Right renal pelvis (tissue), 4 donors: ENCODE results near the gene OR7D4. TPM values are rescaled to one million over a fixed set of nuclear protein-coding genes. Genes with fewer than 3 reads are reported as not detected.
"Not testable (repeated sequence)": the region's sequence is repeated elsewhere in the genome, so short reads cannot be mapped to it uniquely, and the experiment has no call there.

Source experiments
- DNase-seq, 4 donors: peaks; one replicate each; pipeline ENCODE4 v3.0.0-alpha.2; 2013; ENCODE audit warnings: low read depth in 4 of 4, low spot score in 3 of 4, missing footprints in 1 of 4
- polyA plus RNA-seq, 4 donors: library from polyadenylated mRNA; unstranded; fragments of 120-200 nt; gene quantifications; one replicate each; pipeline ENCODE4 v1.2.1, GENCODE V29; 2013; ENCODE audit not compliant: insufficient read length in 4 of 4

Gene OR7D4
- under 1 TPM in 1 of 4 donors, not detected in 3; 0.03 TPM for polyA plus RNA-seq

- no peak for DNase-seq
These were observed at the start of gene OR7D4 for GRCh38 chr19:9219489-9219888. OR7D4 (minus strand) TSS chr19:9219589; CDS start chr19:9214837, 4,752 bp downstream.

- no peak for DNase-seq
These were observed 31.8 kb upstream of the OR7D4 start for GRCh38 chr19:9251236-9251635.

GRCh38 chr19:9250630-9251029 lies 31.2 kb upstream of the OR7D4 start, which contains the start of gene OR7E24:
OR7E24 (plus strand) TSS chr19:9250930; CDS start chr19:9251044, 114 bp downstream.
- no peak for DNase-seq

GRCh38 chr19:9205501-9206113 lies 13.8 kb downstream of the OR7D4 start:
- peak; percentile 35 to 43 (median 36) for DNase-seq

- not testable (repeated sequence) for DNase-seq
These were observed 21.3 kb downstream of the OR7D4 start for GRCh38 chr19:9198044-9198443.

GRCh38 chr19:9189535-9189934 lies 29.9 kb downstream of the OR7D4 start:
- no peak for DNase-seq

GRCh38 chr19:9187191-9187590 lies 32.2 kb downstream of the OR7D4 start:
- no peak for DNase-seq

GRCh38 chr19:9183000-9183399 lies 36.4 kb downstream of the OR7D4 start:
- DNase-seq = no peak

- no peak for DNase-seq
These were observed 40.5 kb downstream of the OR7D4 start, which contains the start of gene OR7D2 for GRCh38 chr19:9178901-9179300. OR7D2 (plus strand) TSS chr19:9178979; CDS start chr19:9185782, 6,803 bp downstream.

GRCh38 chr19:9175326-9175725 lies 44.1 kb downstream of the OR7D4 start:
- DNase-seq = no peak

GRCh38 chr19:9171393-9171991 lies 47.9 kb downstream of the OR7D4 start:
- DNase-seq = no peak

- no peak for DNase-seq
These were observed 52.5 kb downstream of the OR7D4 start for GRCh38 chr19:9166846-9167245.

GRCh38 chr19:9165261-9165660 lies 54.1 kb downstream of the OR7D4 start:
- no peak for DNase-seq

GRCh38 chr19:9161427-9161826 lies 58.0 kb downstream of the OR7D4 start:
- no peak for DNase-seq

Other genes with a start within 250 kb of the OR7D4 start
- under 1 TPM; 0.01 to 0.07 (median 0.04) TPM for gene MUC16, start 209.2 kb downstream of the OR7D4 start, polyA plus RNA-seq
- under 1 TPM in 2 of 4 donors, not detected in 2; 0.04 to 0.09 TPM for gene OR1M1, start 132.5 kb downstream of the OR7D4 start, polyA plus RNA-seq
- gene OR7G2, start 112.1 kb downstream of the OR7D4 start, polyA plus RNA-seq = under 1 TPM in 2 of 4 donors, not detected in 2; 0.03 to 0.07 TPM
- gene OR7G1, start 103.8 kb downstream of the OR7D4 start, polyA plus RNA-seq = not detected
- gene OR7G3, start 92.6 kb downstream of the OR7D4 start, polyA plus RNA-seq = not detected
- gene ZNF317, start 79.2 kb downstream of the OR7D4 start, polyA plus RNA-seq = 10 to 100 TPM; 36.3 to 41.8 (median 38.9) TPM
- gene OR7D2, start 40.6 kb downstream of the OR7D4 start, polyA plus RNA-seq = under 1 TPM; 0.06 to 0.13 (median 0.08) TPM
- gene OR7E24, start 31.3 kb upstream of the OR7D4 start, polyA plus RNA-seq = not detected
- gene ZNF699, start 90.2 kb upstream of the OR7D4 start, polyA plus RNA-seq = 1 to 10 TPM; 6.4 to 8.1 (median 7.3) TPM
- 10 to 100 TPM; 48.8 to 70.0 (median 64.0) TPM for gene ZNF559, start 104.6 kb upstream of the OR7D4 start, polyA plus RNA-seq
- gene ZNF177, start 143.4 kb upstream of the OR7D4 start, polyA plus RNA-seq = 10 to 100 TPM in 3 of 4 donors, 1 to 10 TPM in 1; 9.9 to 12.7 (median 11.1) TPM
- gene ZNF266, start 216.0 kb upstream of the OR7D4 start, polyA plus RNA-seq = 10 to 100 TPM; 30.1 to 48.8 (median 44.8) TPM